B cell (primary cell): Measurements from ENCODE around the gene ATF4.

Experiments used
- CTCF ChIP-seq: fragments of 200-600 bp; IDR thresholded peaks from one replicate; pipeline ENCODE4 v1.8.0; 2022; ENCODE audit warnings: antibody characterized with exemption, mild to moderate bottlenecking
- EZH2 ChIP-seq: IDR thresholded peaks from 2 replicates; pipeline ENCODE4 v1.6.1; 2012; ENCODE audit warnings: borderline replicate concordance, low read depth, mild to moderate bottlenecking, moderate library complexity, low read length; ENCODE audit not compliant: insufficient read depth, poor library complexity, severe bottlenecking

GRCh38 chr22:39480557-39480956 is 39.8 kb upstream of the ATF4 start:
- no peak for TF ChIP-seq EZH2
- no peak for TF ChIP-seq CTCF
